Nephron progenitor cell (in vitro differentiated cells): ENCODE results near the gene BCKDHB.
"Not testable (repeated sequence)": the region's sequence is repeated elsewhere in the genome, so short reads cannot be mapped to it uniquely, and the experiment has no call there.

Experiments used
- DNase-seq: peaks from one replicate; pipeline ENCODE4 v3.0.0; 2021
- H3K27ac Mint-ChIP-seq: 2 replicates; pipeline ENCODE4 v1.8.0; 2021; ENCODE audit warnings: mild to moderate bottlenecking, moderate library complexity, mixed read lengths
- H3K27me3 Mint-ChIP-seq: 2 replicates; pipeline ENCODE4 v1.8.0; 2021; ENCODE audit warnings: mild to moderate bottlenecking, low read depth, mixed read lengths; ENCODE audit not compliant: poor library complexity
- H3K36me3 Mint-ChIP-seq: 2 replicates; pipeline ENCODE4 v1.8.0; 2021; ENCODE audit warnings: low read depth, mixed read lengths
- H3K4me1 Mint-ChIP-seq: 2 replicates; pipeline ENCODE4 v1.8.0; 2021; ENCODE audit warnings: mixed read lengths
- H3K4me3 Mint-ChIP-seq: 2 replicates; pipeline ENCODE4 v1.8.0; 2021; ENCODE audit warnings: mild to moderate bottlenecking, moderate library complexity, mixed read lengths
- H3K9me3 Mint-ChIP-seq: 2 replicates; pipeline ENCODE4 v1.8.0; 2021; ENCODE audit warnings: mild to moderate bottlenecking, moderate library complexity, mixed read lengths
- TF ChIP-seq, protein P1 (sequence below): fragments of 200-600 bp; sonication (generic); IDR thresholded peaks from 2 replicates; pipeline ENCODE4 v1.5.0; 2021; ENCODE audit warnings: antibody characterized with exemption

BCKDHB gene

DNA sequence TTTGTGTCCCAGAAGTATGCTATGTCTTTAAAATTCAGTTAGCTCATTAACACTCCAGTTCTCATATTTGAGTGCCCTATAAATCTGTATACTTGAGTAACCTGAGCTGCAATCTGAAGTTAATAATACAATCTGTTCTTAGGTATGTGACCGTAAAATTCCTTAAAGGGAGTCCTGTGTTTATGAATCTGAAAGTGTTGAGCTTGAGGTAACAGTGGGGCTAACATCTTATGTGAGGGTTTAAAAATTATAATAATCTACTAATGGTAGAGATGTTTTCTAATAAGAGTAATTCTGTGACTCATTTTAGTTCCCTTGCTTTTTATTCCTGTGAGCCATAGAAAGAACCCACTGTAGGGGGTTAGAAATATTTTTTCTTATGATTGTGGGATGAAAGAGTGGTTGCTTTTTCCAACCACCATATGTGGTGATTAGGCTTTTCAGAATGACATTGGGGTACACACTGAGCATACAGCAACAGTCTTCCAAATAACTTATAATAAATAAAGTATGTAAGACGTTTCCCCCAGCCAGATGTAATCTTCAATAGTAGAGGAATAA, 121.2 kb downstream of the BCKDHB start:
- H3K9me3 Mint-ChIP-seq = peaks cover 8% of the 10 kb centered on the region
- no peaks in the 10 kb centered on the region for H3K4me1 Mint-ChIP-seq
- H3K27me3 Mint-ChIP-seq = no peaks in the 10 kb centered on the region
- H3K4me3 Mint-ChIP-seq = no peak overlapping the region
- TF ChIP-seq, protein P1, sequence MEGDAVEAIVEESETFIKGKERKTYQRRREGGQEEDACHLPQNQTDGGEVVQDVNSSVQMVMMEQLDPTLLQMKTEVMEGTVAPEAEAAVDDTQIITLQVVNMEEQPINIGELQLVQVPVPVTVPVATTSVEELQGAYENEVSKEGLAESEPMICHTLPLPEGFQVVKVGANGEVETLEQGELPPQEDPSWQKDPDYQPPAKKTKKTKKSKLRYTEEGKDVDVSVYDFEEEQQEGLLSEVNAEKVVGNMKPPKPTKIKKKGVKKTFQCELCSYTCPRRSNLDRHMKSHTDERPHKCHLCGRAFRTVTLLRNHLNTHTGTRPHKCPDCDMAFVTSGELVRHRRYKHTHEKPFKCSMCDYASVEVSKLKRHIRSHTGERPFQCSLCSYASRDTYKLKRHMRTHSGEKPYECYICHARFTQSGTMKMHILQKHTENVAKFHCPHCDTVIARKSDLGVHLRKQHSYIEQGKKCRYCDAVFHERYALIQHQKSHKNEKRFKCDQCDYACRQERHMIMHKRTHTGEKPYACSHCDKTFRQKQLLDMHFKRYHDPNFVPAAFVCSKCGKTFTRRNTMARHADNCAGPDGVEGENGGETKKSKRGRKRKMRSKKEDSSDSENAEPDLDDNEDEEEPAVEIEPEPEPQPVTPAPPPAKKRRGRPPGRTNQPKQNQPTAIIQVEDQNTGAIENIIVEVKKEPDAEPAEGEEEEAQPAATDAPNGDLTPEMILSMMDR = no peak
- H3K27ac Mint-ChIP-seq = no peak overlapping the region
- no peak for DNase-seq
- peaks cover 12% of the 10 kb centered on the region for H3K36me3 Mint-ChIP-seq

DNA sequence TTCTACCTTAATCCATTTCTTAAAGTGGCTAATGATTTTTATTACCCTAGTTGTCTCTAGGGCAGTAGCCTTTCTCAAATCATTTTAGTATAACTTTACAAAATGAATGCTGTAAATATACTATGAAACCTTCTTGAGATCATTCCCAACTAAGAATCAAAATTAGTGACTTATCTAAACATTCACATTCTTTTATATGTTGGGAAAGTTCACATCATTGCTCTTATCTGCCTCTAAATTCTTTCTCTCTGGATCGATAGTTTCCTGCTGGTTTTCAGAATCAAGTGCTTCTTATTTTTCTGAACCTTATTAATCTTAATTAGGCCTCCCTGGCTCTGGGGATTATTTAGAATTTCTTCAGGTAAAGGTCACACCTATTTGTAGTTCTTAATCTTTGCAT, 126.8 kb downstream of the BCKDHB start:
- H3K27ac Mint-ChIP-seq = no peak overlapping the region
- H3K36me3 Mint-ChIP-seq = peaks cover 11% of the 10 kb centered on the region
- H3K27me3 Mint-ChIP-seq = no peaks in the 10 kb centered on the region
- TF ChIP-seq, protein P1 = no peak
- H3K4me3 Mint-ChIP-seq = no peak overlapping the region
- H3K9me3 Mint-ChIP-seq = peaks cover 8% of the 10 kb centered on the region
- no peak for DNase-seq
- no peaks in the 10 kb centered on the region for H3K4me1 Mint-ChIP-seq

DNA sequence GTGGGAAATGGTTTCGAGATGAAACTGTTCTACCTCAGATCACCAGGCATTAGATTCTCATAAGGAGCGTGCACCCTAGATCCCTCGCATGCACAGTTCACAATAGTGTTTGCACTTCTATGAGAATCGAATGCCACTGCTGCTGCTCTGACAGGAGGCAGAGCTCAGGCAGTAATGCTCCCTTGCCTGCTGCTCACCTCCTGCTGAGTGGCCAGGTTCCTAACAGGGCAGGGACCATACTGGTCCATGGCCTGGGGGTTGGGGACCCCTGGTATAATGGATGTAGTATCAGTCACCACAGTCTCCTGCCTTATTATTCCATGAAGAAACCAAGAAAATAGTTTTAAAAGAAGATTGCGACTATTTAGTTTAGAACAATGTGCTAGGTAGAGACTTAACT, 127.5 kb downstream of the BCKDHB start:
- Mint-ChIP-seq H3K27ac (no peak overlapping the region), H3K9me3 (peaks cover 13% of the 10 kb centered on the region), H3K4me1 (no peaks in the 10 kb centered on the region), H3K27me3 (no peaks in the 10 kb centered on the region), H3K36me3 (peaks cover 14% of the 10 kb centered on the region), H3K4me3 (no peak overlapping the region)
- TF ChIP-seq, protein P1 = no peak
- no peak for DNase-seq

DNA sequence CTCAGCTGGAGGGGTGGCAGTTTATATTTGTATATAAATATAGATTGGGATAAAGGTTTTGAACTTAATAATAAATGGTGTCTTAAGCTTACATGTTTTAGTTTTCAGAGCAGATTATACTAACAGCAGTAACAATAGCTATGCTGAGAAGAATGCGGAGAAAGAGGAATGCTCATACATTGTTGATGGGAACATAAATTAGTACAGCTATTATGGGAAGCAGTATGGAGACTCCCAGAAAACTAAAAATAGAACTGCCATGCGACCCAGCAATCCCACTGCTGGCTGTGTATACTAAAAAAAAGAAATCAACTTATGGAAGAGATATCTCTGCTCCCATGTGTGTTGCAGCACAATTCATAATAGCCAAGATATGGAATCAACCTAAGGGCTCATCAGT, 127.9 kb downstream of the BCKDHB start:
- TF ChIP-seq, protein P1 = no peak
- peaks cover 13% of the 10 kb centered on the region for H3K9me3 Mint-ChIP-seq
- H3K4me1 Mint-ChIP-seq = no peaks in the 10 kb centered on the region
- DNase-seq = no peak
- H3K4me3 Mint-ChIP-seq = no peak overlapping the region
- H3K36me3 Mint-ChIP-seq = peaks cover 14% of the 10 kb centered on the region
- H3K27ac Mint-ChIP-seq = no peak overlapping the region
- H3K27me3 Mint-ChIP-seq = no peaks in the 10 kb centered on the region

DNA sequence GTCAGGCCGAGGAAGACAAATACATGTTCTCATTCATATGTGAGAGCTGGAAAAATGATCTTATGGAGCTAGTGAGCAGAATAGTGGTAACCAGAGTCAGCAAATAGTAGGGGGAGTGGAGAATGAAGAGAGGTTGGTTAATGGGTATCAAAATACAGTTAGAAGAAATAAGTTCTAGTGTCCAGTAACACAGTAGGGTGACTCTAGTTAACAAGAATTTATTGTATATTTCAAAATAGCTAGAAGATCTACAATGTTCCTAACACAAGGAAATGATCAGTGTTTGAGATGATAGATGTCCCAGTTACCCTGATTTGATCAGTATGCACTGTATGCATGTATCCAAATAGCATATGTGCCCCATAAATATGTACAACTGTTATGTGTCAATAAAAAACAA, 128.4 kb downstream of the BCKDHB start:
- Mint-ChIP-seq H3K27me3 (no peaks in the 10 kb centered on the region), H3K27ac (no peak overlapping the region), H3K36me3 (peaks cover 18% of the 10 kb centered on the region), H3K4me3 (no peak overlapping the region), H3K4me1 (no peaks in the 10 kb centered on the region), H3K9me3 (peaks cover 18% of the 10 kb centered on the region)
- no peak for DNase-seq
- TF ChIP-seq, protein P1 = no peak

DNA sequence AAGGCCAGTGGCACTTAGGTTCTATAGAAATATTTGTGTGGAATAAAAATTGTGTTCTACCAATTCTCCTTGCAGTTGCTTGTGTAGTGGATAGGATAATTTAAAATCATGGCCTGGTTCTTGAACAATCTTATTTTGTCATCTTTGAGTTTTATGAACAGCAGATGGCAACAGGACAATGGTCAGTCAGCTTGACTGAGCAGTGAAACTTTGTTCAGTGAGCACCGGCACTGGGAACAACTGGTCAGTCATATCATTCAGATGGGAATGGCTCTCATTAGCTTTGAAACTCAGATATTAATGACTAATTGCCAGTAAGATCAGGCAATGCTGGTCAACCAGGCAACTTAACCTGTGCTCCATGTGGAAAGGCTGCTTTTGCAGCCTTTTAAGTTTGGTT, 129.2 kb downstream of the BCKDHB start:
- H3K27me3 Mint-ChIP-seq = no peaks in the 10 kb centered on the region
- H3K36me3 Mint-ChIP-seq = peaks cover 24% of the 10 kb centered on the region
- TF ChIP-seq, protein P1 = no peak
- H3K4me1 Mint-ChIP-seq = no peaks in the 10 kb centered on the region
- no peak for DNase-seq
- no peak overlapping the region for H3K27ac Mint-ChIP-seq
- no peak overlapping the region for H3K4me3 Mint-ChIP-seq
- H3K9me3 Mint-ChIP-seq = peaks cover 23% of the 10 kb centered on the region

DNA sequence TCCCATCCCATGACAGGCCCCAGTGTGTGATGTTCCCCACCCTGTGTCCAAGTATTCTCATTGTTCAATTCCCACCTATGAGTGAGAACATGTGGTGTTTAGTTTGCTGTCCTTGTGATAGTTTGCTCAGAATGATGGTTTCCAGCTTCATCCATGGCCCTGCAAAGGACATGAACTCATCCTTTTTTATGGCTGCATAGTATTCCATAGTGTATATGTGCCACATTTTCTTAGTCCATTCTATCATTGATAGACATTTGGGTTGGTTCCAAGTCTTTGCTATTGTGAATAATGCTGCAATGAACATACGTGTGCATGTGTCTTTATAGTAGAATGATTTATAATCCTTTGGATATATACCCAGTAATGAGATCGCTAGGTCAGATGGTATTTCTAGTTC, 132.3 kb downstream of the BCKDHB start:
- not testable (repeated sequence) for H3K27me3 Mint-ChIP-seq, H3K4me3 Mint-ChIP-seq, H3K4me1 Mint-ChIP-seq, DNase-seq, H3K27ac Mint-ChIP-seq
- Mint-ChIP-seq H3K36me3 (peaks cover 32% of the 10 kb centered on the region), H3K9me3 (peaks cover 25% of the 10 kb centered on the region)
